ENCODE results near the gene ST8SIA2.

ST8SIA2 gene

DNA sequence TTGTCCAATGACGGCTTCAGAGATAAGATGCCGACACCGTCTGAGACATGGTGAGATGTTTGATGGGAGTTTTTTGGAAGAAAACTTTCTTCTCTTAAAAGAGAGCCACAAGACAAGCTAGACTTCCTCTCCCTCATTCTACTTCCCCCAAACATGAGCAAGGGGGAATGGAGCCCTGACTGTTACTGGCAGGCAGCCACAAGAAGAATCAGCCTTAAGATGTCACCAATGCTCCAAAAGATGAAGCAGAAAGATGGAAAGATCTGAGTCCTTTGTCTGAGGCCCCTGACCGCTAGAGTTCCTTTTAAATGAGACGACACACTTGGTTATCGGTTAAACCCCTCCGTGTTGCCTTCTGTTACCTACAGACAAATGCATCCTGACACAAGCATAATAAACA is 108.7 kb downstream of the ST8SIA2 start:
- TF ChIP-seq, protein P1, sequence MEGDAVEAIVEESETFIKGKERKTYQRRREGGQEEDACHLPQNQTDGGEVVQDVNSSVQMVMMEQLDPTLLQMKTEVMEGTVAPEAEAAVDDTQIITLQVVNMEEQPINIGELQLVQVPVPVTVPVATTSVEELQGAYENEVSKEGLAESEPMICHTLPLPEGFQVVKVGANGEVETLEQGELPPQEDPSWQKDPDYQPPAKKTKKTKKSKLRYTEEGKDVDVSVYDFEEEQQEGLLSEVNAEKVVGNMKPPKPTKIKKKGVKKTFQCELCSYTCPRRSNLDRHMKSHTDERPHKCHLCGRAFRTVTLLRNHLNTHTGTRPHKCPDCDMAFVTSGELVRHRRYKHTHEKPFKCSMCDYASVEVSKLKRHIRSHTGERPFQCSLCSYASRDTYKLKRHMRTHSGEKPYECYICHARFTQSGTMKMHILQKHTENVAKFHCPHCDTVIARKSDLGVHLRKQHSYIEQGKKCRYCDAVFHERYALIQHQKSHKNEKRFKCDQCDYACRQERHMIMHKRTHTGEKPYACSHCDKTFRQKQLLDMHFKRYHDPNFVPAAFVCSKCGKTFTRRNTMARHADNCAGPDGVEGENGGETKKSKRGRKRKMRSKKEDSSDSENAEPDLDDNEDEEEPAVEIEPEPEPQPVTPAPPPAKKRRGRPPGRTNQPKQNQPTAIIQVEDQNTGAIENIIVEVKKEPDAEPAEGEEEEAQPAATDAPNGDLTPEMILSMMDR (conservative IDR thresholded peaks at IDR 0.05; ENCODE audit: control insufficient read depth, insufficient read depth, low read depth, low read length): no peak
- H3K4me3 ChIP-seq (ENCODE audit: control insufficient read depth, low read depth, low read length): no peak overlapping the region
- DNase-seq (ENCODE audit: low read depth): no peak

DNA sequence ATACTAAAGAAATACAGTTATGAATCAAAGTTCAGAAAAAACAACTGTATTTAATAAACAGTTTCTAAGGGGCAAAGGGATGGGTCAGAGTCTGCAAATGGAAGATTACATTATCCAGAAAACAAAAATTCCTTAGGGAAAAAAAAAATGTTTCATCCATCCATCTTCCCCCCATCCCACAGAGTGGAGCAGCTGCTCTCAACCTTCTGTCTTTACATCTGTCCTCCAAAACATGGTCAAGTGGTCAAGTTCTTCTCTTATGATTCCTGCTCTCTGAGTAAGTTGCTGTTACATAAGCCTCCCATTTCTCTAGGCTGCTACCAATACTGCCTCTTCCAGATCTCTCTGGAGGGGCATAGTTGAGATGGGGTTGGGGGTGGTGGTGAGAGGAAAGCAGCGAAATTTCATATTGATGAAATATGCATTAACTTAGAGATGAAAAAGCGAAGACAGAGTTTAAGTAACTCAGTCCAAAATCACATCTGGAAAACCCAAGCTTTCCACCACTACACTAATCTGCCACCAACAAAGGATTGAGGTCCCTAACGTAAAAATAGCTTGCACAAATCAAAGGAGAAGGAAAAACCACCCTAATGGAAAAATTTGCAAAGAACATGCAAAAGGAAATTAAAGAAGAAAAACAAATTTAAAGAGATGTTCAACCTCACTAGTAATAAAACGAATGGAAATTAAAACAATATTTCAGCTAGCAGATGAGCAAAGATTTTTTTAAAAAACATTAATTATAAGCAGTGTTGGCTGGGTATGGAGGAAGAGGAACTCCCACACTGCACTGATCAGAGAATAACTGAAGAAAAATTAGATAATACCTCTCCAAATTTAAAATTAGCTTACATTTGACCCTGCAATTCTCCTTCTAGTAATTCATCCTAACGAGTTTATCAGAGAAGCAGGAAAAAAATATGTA is 109.5 kb downstream of the ST8SIA2 start:
- TF ChIP-seq, protein P1 (conservative IDR thresholded peaks at IDR 0.05; ENCODE audit: control insufficient read depth, insufficient read depth, low read depth, low read length): no peak
- H3K4me3 ChIP-seq (ENCODE audit: control insufficient read depth, low read depth, low read length): no peak overlapping the region
- DNase-seq (ENCODE audit: low read depth): no peak

- H3K4me3 ChIP-seq (ENCODE audit: control insufficient read depth, low read depth, low read length): no peak overlapping the region
- DNase-seq (ENCODE audit: low read depth): no peak
- TF ChIP-seq, protein P1 (conservative IDR thresholded peaks at IDR 0.05; ENCODE audit: control insufficient read depth, insufficient read depth, low read depth, low read length): no peak
Measured at GRCh38 chr15:92503889-92504288, 110.2 kb downstream of the ST8SIA2 start.

- H3K4me3 ChIP-seq (ENCODE audit: control insufficient read depth, low read depth, low read length): no peak overlapping the region
- no peak for DNase-seq (ENCODE audit: low read depth)
- TF ChIP-seq, protein P1 (conservative IDR thresholded peaks at IDR 0.05; ENCODE audit: control insufficient read depth, insufficient read depth, low read depth, low read length): no peak
Measured at GRCh38 chr15:92505611-92506010, 111.9 kb downstream of the ST8SIA2 start.

GRCh38 chr15:92506506-92506905 is 112.8 kb downstream of the ST8SIA2 start:
- DNase-seq (ENCODE audit: low read depth): no peak
- TF ChIP-seq, protein P1 (conservative IDR thresholded peaks at IDR 0.05; ENCODE audit: control insufficient read depth, insufficient read depth, low read depth, low read length): no peak
- H3K4me3 ChIP-seq (ENCODE audit: control insufficient read depth, low read depth, low read length): no peak overlapping the region

- no peak for DNase-seq (ENCODE audit: low read depth)
- no peak overlapping the region for H3K4me3 ChIP-seq (ENCODE audit: control insufficient read depth, low read depth, low read length)
- TF ChIP-seq, protein P1 (conservative IDR thresholded peaks at IDR 0.05; ENCODE audit: control insufficient read depth, insufficient read depth, low read depth, low read length): no peak
Measured at GRCh38 chr15:92510163-92510882, 116.6 kb downstream of the ST8SIA2 start.

Data from fibroblast of mammary gland (primary cell).